Right renal pelvis (tissue), 4 donors: Measurements from ENCODE around the gene VIPR1. TPM values are rescaled to one million over a fixed set of nuclear protein-coding genes. Genes with fewer than 3 reads are reported as not detected.
"Not testable (repeated sequence)": the region's sequence is repeated elsewhere in the genome, so short reads cannot be mapped to it uniquely, and the experiment has no call there.

ENCODE experiments used
- DNase-seq, 4 donors: peaks; one replicate each; pipeline ENCODE4 v3.0.0-alpha.2; 2013; ENCODE audit warnings: low read depth in 4 of 4, low spot score in 3 of 4, missing footprints in 1 of 4
- polyA plus RNA-seq, 4 donors: library from polyadenylated mRNA; unstranded; fragments of 120-200 nt; gene quantifications; one replicate each; pipeline ENCODE4 v1.2.1, GENCODE V29; 2013; ENCODE audit not compliant: insufficient read length in 4 of 4

Gene VIPR1
- polyA plus RNA-seq, 4 donors = 1.1 to 2.5 (median 1.8) TPM

GRCh38 chr3:42530073-42530472 is 27.6 kb downstream of the VIPR1 start:
- no peak for DNase-seq

DNA sequence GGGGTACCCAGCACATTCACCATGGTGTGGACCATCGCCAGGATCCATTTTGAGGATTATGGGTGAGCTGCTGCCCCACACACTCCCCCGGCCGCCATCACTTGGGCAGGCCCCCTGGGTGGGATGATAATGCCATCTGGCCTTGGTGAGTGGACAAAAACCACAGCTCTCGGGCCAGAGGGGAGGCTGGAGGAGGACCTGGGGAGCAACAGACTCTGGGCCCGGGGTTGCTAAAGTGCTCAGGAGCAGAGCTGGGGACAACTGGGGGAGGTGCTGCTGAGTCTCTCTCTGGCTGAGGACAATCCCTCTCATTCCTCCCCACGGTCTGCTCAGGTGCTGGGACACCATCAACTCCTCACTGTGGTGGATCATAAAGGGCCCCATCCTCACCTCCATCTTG is 29.0 kb downstream of the VIPR1 start:
- DNase-seq = no peak

- no peak for DNase-seq
Observed at GRCh38 chr3:42532229-42532628, 29.8 kb downstream of the VIPR1 start.

DNA sequence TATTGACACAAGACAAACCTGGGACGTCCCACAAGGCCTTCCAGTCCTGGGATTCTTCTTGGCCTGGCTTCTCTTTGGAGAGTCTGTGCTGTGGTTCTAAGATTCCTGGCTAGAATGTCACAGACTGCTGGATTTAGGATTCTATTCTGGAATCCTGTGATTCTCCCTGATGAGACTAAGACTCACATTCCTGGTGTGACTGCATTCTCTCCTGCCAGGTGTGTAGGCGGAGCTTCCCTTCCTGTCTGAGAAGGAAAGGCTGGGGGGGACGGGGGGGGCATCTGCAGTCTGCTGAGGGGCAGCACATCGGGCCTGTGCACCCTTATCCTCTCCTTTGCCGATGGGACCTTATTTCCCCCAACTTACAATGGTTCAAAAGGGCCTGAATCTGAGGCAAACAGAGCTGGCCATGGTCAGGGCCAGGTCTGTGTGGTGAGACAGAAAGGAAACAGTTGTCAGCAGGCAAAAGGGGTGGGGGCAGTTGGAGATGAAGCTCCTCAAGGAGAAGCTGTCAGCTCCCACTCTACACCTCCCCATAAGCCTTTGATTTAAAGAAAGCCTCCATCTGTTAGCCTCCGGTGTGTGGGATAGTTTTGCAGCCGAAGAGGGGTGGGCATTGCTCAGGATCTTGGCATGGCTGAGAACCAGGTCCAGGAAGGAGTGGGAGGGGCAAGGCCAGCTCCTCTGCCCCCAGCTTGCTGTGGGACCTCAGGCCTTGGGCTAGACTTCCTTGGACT is 30.9 kb downstream of the VIPR1 start:
- no peak for DNase-seq

DNA sequence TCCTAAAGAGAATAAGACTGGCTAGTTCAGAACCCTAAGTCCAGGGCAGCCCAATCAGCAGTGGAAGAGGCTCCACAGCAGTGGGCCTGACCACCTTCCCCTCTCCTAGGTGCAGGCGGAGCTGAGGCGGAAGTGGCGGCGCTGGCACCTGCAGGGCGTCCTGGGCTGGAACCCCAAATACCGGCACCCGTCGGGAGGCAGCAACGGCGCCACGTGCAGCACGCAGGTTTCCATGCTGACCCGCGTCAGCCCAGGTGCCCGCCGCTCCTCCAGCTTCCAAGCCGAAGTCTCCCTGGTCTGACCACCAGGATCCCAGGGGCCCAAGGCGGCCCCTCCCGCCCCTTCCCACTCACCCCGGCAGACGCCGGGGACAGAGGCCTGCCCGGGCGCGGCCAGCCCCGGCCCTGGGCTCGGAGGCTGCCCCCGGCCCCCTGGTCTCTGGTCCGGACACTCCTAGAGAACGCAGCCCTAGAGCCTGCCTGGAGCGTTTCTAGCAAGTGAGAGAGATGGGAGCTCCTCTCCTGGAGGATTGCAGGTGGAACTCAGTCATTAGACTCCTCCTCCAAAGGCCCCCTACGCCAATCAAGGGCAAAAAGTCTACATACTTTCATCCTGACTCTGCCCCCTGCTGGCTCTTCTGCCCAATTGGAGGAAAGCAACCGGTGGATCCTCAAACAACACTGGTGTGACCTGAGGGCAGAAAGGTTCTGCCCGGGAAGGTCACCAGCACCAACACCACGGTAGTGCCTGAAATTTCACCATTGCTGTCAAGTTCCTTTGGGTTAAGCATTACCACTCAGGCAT is 33.7 kb downstream of the VIPR1 start:
- no peak for DNase-seq

- no peak for DNase-seq
Observed at GRCh38 chr3:42537350-42537749, 34.9 kb downstream of the VIPR1 start.

GRCh38 chr3:42539871-42540714 is 37.6 kb downstream of the VIPR1 start:
- DNase-seq = peak in 1 of 4 donors; percentile 23

DNA sequence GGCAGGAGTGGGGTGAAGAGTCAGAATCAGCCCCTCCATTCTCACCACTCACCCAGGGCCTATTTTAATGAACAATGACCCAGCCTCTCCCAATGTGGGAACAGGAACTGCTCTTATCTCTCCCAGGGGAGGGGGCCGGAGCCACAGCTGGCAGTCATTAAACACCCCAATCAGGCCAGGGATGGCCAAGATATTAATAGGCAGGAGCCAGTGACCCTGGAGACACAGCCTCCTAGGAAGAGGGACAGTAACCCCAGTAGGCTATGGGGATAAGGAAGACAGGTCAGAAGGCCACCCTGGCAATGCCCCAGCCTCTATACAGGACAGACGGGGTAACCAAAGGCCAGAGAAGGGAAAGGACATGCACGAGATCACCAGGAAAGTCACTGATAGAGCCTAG is 38.6 kb downstream of the VIPR1 start:
- DNase-seq = no peak

DNA sequence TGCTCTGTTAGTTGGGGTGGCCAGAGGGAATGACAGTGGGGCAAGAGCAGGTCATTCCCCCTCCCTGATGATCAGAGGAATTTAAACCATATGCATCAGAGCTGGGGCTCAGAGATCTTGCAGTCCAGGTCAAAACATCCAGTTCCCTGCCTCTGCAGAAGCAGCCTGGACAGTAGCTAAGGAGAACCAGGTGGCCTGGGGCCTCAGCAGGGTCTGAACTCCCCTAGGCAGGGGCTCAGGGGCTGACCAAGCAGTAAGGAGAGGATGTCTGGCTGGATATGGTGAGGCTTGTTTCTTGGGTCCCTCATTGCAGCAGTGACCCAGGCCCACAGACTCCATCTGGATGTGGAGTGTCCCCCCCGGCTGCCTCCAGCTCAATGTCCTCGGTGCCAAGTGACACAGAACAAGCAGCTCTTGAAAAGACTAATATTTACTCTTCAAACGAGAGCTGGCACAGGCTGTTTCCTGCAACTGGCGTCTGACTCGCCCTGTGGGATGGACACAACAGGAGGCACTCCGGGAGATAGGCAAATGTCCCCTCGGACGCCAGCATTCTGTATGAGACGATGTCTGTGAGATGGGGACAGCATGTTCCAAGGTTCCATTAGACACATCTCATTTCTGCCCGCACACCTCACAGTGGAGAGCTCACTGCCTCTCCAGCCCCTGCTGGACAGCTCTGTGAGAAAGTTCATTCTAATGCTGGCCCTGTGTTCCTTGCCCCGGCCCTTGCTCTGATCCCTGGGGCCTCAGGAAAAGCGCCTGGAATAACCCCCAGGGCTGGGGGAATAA is 42.2 kb downstream of the VIPR1 start:
- no peak for DNase-seq

- no peak for DNase-seq
Observed at GRCh38 chr3:42545284-42545900, 42.9 kb downstream of the VIPR1 start.

DNA sequence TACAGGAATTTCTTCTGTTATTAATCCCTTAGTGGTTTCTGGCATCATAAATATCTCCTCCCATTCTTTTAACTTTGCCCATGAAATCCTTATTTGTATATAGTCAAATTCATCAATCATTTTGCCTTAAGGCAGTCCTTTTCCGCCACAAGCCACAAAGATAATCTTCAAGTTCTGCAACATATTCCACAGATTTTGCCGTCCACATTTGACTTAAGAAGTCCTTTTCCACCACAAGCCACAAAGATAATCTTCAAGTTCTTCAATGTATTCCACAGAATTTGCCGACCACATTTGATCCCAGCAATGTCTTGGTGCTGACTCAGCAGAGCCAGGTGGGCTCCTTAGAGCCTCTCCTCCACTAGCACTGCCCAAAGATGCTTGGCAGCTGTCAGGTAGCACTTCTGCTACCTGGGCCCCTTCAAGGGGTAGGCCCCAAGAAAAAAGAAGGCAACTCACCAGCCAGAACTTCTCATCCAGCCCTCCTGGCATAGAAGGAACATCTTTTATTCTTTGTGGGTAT is 44.3 kb downstream of the VIPR1 start:
- DNase-seq = no peak

- DNase-seq = peak in 3 of 4 donors; percentile 22 to 31 (median 29)
Observed at GRCh38 chr3:42547401-42547945, 45.0 kb downstream of the VIPR1 start.

DNA sequence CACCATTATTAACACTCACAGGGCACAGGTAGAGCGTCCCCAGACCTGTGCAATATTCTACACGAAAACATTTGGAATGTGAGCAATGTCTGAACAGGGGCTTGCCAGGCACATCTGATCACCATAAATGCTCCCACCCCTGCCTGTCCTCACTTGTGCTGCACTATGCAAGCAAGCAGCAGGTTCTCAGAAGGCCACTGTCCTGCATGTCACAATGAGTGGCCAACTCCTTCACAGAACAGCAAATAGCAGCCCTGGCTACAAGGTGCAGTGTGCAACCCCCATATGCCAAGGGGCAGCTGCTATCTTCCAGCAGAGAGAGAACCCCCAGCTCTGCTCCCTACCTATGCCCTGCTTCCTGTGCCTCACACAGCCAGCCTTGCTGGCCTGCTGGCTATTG is 46.7 kb downstream of the VIPR1 start:
- no peak for DNase-seq

DNA sequence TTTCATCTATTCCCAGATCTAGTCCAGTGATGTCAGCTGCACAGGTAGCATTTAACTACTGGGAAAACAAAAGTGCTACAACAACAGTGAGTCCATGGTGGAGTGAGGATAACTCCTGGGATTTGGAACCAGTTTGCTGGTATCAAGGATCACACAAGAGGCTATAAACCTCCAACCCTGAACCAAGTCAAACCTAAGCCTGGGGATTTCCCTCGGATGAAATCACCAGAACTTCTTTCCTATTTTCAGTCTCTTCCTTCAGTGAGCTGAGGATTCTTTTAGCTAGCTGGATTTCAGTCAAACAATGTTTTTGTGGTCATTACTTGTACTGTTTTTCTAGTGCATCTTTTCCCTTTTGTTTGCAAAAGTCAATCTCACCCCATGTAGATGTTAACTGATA is 47.8 kb downstream of the VIPR1 start:
- no peak for DNase-seq

DNA sequence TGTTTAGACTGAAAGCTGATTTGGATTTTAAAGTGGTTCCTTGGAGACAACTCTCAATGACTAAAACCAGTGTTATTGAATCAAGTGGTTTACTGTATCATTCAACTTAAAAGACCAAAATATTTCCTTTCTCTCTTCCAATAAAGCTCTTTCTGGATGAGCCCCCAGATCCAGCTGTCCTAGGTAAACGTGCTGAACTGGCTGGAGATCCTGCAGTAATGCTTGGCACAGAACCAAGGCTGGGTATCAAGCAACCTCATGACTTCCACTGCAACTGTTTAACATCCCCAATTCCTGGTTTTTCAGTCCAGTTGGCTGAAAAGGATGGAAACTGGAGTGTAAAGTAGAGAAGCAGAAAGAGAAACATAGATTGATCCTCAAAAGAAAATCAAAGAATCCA is 50.4 kb downstream of the VIPR1 start:
- DNase-seq = no peak

DNA sequence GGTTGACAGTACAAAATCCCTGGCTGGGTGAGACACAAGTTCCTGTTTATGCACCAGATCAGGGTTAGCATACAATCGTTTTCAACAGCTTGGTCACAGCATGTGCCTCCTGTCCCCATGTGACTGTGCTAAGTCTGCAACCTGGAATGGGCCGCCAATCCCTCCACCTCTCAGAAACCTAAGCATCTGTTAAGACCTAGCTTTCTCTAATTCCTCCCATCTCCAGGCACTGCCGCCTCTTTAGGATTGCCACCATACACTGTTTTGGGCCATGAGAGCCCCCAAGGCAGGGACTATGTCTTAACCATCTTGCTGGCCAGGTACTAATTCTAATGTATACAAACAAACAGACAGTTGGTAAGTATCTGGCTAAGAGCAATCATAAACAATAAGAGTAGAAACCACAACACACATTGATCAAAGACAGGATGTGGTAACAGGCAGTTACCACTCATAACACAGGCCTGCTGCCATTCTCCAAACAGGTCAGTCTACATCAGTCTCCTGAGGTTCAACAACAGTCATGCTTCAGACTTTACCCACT is 53.7 kb downstream of the VIPR1 start:
- DNase-seq = no peak

- DNase-seq = not testable (repeated sequence)
Observed at GRCh38 chr3:42556817-42557216, 54.4 kb downstream of the VIPR1 start.

DNA sequence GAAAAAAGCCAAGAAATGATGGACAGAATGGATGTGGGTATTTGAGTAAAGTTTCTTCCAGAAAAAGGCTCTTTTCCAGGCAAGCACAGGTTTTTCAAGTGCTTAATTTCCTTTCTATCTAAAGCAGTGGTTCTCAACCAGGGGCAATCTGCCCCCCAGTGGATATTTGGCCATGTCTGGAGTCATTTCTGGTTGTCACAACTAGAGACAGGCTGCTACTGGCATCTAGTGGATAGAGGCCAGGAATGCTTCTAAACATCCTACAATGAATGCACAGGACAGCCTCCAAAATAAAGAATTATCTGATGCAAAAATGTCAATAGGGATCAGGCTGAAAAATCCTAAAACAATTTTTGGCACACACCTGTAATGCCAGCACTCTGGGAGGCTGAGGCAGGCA is 55.4 kb downstream of the VIPR1 start:
- no peak for DNase-seq
